CD4-positive, alpha-beta T cell (primary cell): Measurements from ENCODE around the gene RHOC. TPM values are rescaled to one million over a fixed set of nuclear protein-coding genes. Genes with fewer than 3 reads are reported as not detected.

Source experiments
- ATAC-seq: fragments of 200-7000 bp; cut with Tn5 transposase; one replicate; pipeline ENCODE4 v1.10.0; 2022; ENCODE audit warnings: mild to moderate bottlenecking; ENCODE audit not compliant: poor library complexity
- CTCF ChIA-PET: fragments of 350-600 bp; sonication (Branson Sonifier 250); formaldehyde crosslinking; loops from one replicate; lab custom pipeline; 2021; ENCODE audit warnings: antibody characterized with exemption, inconsistent platforms; lab: Charles Lee
- POLR2A ChIA-PET: fragments of 350-600 bp; sonication (Branson Sonifier 250); formaldehyde crosslinking; loops from one replicate; lab custom pipeline; 2021; ENCODE audit warnings: antibody characterized with exemption, inconsistent platforms; lab: Charles Lee
- DNase-seq, 14 experiments: peaks; one replicate each; pipeline ENCODE4 v3.0.0-alpha.2; 2013 to 2020; ENCODE audit warnings: mixed read lengths in 2 of 14
- H3K27ac ChIP-seq, 2 donors: one replicate each; pipeline versions ENCODE4 v1.5.1 to v1.7.0; 2013; ENCODE audit warnings: low read length in 2 of 2, low read depth in 1 of 2, mild to moderate bottlenecking in 1 of 2
- H3K27me3 ChIP-seq, 2 experiments: 1 replicate in 1 of 2; 2 replicates in 1 of 2; pipeline versions ENCODE4 v1.6.1 to v1.7.0; 2013; ENCODE audit warnings: low read length in 2 of 2, control low read depth in 1 of 2, mild to moderate bottlenecking in 1 of 2, moderate library complexity in 1 of 2; ENCODE audit not compliant: insufficient read depth in 2 of 2, control insufficient read depth in 1 of 2
- H3K36me3 ChIP-seq: one replicate; pipeline ENCODE4 v1.6.1; 2013; ENCODE audit warnings: low read length, control low read depth; ENCODE audit not compliant: insufficient read depth
- H3K4me1 ChIP-seq: one replicate; pipeline ENCODE4 v1.6.1; 2013; ENCODE audit warnings: low read length, control low read depth; ENCODE audit not compliant: insufficient read depth
- H3K4me3 ChIP-seq: one replicate; pipeline ENCODE4 v1.5.1; 2013; ENCODE audit warnings: mild to moderate bottlenecking, low read length, moderate library complexity
- H3K9me3 ChIP-seq, 2 experiments: 1 replicate in 1 of 2; 2 replicates in 1 of 2; pipeline versions ENCODE4 v1.6.1 to v1.7.0; 2013; ENCODE audit warnings: low read length in 2 of 2, mild to moderate bottlenecking in 2 of 2, control low read depth in 1 of 2, moderate library complexity in 1 of 2; ENCODE audit not compliant: control insufficient read depth in 1 of 2, insufficient read depth in 1 of 2
- H3K27ac Mint-ChIP-seq: one replicate; pipeline ENCODE4 v1.8.0; 2020; ENCODE audit warnings: mixed read lengths
- H3K27me3 Mint-ChIP-seq: one replicate; pipeline ENCODE4 v1.8.0; 2021; ENCODE audit warnings: mixed read lengths
- H3K36me3 Mint-ChIP-seq: one replicate; pipeline ENCODE4 v1.8.0; 2021; ENCODE audit warnings: low read depth, mixed read lengths
- H3K4me1 Mint-ChIP-seq: one replicate; pipeline ENCODE4 v1.8.0; 2021; ENCODE audit warnings: low read depth, mixed read lengths
- H3K4me3 Mint-ChIP-seq: one replicate; pipeline ENCODE4 v1.8.0; 2020; ENCODE audit warnings: mild to moderate bottlenecking, mixed read lengths
- H3K9me3 Mint-ChIP-seq: one replicate; pipeline ENCODE4 v1.8.0; 2020; ENCODE audit warnings: mixed read lengths
- intact Hi-C, 2 experiments: fragments of 100-400 bp; cut with DNase I in 1 of 2; cut with micrococcal nuclease in 1 of 2; formaldehyde crosslinking; loops; one replicate each; pipeline versions ENCODE4 v1.15.1 to v1.9.0; 2023 to 2025; cut with DNase I, micrococcal nuclease
- total RNA-seq, 174 experiments: library from RNA in 2 of 174; stranded (reverse) in 2 of 174; gene quantifications; one replicate each; pipeline ENCODE4 v1.2.3 and lab custom pipeline; 2021 to 2026
- TF ChIP-seq, protein P1 (sequence below): fragments of 200-600 bp; IDR thresholded peaks from one replicate; pipeline ENCODE4 v1.8.0; 2022; ENCODE audit warnings: antibody characterized with exemption, mild to moderate bottlenecking

Gene RHOC
- total RNA-seq, 2 experiments from 2014 or later, result 11.9 to 12.7 TPM

DNA sequence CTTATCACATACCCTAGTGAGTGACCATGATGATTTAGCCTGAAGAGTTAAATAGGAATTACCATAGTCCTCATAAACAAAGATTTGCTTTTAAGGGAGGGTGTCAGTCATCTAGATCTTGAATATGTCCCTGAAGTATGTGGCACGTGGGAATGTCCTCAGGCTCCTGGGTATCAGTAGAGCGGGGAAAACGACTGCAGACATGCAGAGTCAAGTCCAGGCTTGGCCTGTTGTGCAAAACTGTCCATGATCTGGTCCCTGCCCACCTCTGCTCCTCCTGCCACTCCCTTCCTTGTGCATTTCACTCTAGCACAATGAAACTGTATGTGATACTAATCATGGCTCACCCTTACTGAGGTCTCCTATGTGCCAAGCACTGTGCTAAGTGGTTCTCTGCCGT lies 19.6 kb downstream of the RHOC start:
- intact Hi-C loops, result no loop called here
- no peak overlapping the region for H3K4me3 Mint-ChIP-seq
- peaks cover 7% of the 10 kb centered on the region for H3K4me1 Mint-ChIP-seq
- Histone ChIP-seq H3K4me3 (no peak overlapping the region), H3K27me3 (no peaks in the 10 kb centered on the region), H3K27ac (no peak overlapping the region), H3K4me1 (no peaks in the 10 kb centered on the region), H3K36me3 (peaks cover 31% of the 10 kb centered on the region), H3K9me3 (no peaks in the 10 kb centered on the region)
- H3K36me3 Mint-ChIP-seq, result peaks cover 47% of the 10 kb centered on the region
- CTCF ChIA-PET, result no interaction called here
- no peaks in the 10 kb centered on the region for H3K9me3 Mint-ChIP-seq
- TF ChIP-seq, protein P1, sequence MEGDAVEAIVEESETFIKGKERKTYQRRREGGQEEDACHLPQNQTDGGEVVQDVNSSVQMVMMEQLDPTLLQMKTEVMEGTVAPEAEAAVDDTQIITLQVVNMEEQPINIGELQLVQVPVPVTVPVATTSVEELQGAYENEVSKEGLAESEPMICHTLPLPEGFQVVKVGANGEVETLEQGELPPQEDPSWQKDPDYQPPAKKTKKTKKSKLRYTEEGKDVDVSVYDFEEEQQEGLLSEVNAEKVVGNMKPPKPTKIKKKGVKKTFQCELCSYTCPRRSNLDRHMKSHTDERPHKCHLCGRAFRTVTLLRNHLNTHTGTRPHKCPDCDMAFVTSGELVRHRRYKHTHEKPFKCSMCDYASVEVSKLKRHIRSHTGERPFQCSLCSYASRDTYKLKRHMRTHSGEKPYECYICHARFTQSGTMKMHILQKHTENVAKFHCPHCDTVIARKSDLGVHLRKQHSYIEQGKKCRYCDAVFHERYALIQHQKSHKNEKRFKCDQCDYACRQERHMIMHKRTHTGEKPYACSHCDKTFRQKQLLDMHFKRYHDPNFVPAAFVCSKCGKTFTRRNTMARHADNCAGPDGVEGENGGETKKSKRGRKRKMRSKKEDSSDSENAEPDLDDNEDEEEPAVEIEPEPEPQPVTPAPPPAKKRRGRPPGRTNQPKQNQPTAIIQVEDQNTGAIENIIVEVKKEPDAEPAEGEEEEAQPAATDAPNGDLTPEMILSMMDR, result no peak
- POLR2A ChIA-PET, result no interaction called here
- no peak overlapping the region for H3K27ac Mint-ChIP-seq
- DNase-seq (no peak), ATAC-seq (no peak)
- H3K27me3 Mint-ChIP-seq, result no peaks in the 10 kb centered on the region

DNA sequence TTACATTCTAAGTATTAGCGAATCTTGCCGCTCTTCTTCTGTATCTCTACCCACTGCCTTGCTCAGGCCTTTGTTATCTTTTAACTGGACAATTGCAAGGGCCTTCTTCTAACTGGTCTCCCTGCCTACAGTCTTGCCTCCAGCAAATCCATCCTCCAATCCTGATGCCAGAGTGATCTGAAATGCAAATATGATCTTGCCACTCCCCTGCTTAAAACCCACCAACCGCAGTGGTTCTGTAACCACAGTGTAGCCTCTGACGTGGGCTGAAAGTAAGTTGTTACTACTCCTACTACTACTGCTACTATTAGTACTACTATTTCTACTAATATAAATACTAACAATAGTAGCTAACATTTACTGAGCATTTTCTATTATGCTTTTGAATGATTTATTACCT lies 20.1 kb downstream of the RHOC start:
- POLR2A ChIA-PET, result no interaction called here
- H3K36me3 Mint-ChIP-seq, result peaks cover 45% of the 10 kb centered on the region
- no peaks in the 10 kb centered on the region for H3K9me3 Mint-ChIP-seq
- Histone ChIP-seq H3K4me1 (no peaks in the 10 kb centered on the region), H3K36me3 (peaks cover 28% of the 10 kb centered on the region), H3K4me3 (no peak overlapping the region), H3K9me3 (no peaks in the 10 kb centered on the region), H3K27me3 (no peaks in the 10 kb centered on the region), H3K27ac (no peak overlapping the region)
- TF ChIP-seq, protein P1, result no peak
- H3K27ac Mint-ChIP-seq, result no peak overlapping the region
- intact Hi-C loops, result no loop called here
- ATAC-seq (no peak), DNase-seq (no peak)
- H3K27me3 Mint-ChIP-seq, result no peaks in the 10 kb centered on the region
- no peak overlapping the region for H3K4me3 Mint-ChIP-seq
- H3K4me1 Mint-ChIP-seq, result peaks cover 7% of the 10 kb centered on the region
- CTCF ChIA-PET, result interaction anchor here (1.1 kb wide), 1 partner anchor 185 kb away, joined by 3 read pairs; no protein-coding TSS in a partner anchor

DNA sequence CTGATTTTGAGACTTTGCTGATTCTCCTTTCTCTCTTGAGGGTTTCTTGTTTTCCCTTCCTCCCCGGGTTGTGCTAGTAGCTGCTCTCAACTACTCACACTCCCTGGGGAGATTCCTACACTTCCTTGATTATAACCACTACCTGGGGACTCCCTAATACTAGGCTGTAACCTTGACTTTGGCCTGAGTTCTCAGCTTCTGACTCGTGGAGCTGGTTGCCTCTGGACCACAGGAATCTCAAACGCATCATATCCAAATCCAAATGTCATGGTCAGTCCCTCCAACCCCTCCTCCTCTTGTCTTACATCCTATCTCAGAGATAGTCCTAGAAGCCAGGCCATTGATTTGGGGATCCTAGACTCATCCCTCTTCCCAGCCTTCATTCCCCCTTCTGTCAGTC lies 20.5 kb downstream of the RHOC start:
- POLR2A ChIA-PET, result no interaction called here
- Histone ChIP-seq H3K9me3 (no peaks in the 10 kb centered on the region), H3K36me3 (peaks cover 23% of the 10 kb centered on the region), H3K27me3 (no peaks in the 10 kb centered on the region), H3K27ac (no peak overlapping the region), H3K4me1 (no peaks in the 10 kb centered on the region), H3K4me3 (no peak overlapping the region)
- no peaks in the 10 kb centered on the region for H3K9me3 Mint-ChIP-seq
- TF ChIP-seq, protein P1, result no peak
- CTCF ChIA-PET, result interaction anchor here (1.1 kb wide), 1 partner anchor 184 kb away, joined by 3 read pairs; no protein-coding TSS in a partner anchor
- DNase-seq, result no peak
- H3K4me1 Mint-ChIP-seq, result peaks cover 7% of the 10 kb centered on the region
- intact Hi-C loops, result no loop called here
- H3K27ac Mint-ChIP-seq, result no peak overlapping the region
- H3K36me3 Mint-ChIP-seq, result peaks cover 41% of the 10 kb centered on the region
- no peak for ATAC-seq
- no peaks in the 10 kb centered on the region for H3K27me3 Mint-ChIP-seq
- no peak overlapping the region for H3K4me3 Mint-ChIP-seq
